Activated CD4-positive, CD25-positive, alpha-beta regulatory T cell (primary cell): Measurements from ENCODE around the gene ODF2.
"Not testable (repeated sequence)": the region's sequence is repeated elsewhere in the genome, so short reads cannot be mapped to it uniquely, and the experiment has no call there.

Experiments
- DNase-seq, 4 experiments: peaks; one replicate each; lab custom pipeline; 2025; lab: John Stamatoyannopoulos, UW

ODF2 gene

DNA sequence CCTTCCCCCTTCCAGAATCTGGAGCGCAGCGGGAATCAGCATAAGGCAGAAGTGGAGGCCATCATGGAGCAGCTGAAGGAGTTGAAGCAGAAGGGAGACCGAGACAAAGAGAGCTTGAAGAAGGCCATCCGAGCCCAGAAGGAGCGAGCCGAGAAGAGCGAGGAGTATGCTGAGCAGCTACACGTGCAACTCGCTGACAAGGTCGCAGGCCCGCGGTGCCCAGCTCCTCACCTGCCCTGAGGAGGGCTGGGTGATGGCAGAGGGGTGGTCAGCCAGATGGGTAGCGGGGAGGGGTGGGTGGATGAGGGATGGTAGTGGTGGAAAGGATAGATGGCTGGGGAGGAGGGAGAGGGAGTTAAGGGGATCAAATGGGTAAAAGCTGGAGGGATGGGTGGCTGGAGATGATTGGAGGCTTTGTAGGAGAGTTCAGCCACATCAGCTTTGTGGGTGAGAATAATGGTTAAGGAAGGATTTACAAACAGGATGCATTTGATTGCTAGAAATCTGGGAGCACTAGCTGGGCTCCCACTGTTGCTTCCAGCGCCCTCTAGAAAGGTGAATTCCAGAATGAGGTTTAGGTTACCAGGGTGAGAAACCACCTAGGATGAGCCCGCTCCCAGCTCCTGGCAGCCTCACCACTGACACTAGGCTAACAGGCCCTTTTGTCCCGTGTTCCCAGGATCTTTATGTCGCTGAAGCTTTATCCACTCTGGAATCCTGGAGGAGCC is 29.0 kb downstream of the ODF2 start:
- no peak for DNase-seq

DNA sequence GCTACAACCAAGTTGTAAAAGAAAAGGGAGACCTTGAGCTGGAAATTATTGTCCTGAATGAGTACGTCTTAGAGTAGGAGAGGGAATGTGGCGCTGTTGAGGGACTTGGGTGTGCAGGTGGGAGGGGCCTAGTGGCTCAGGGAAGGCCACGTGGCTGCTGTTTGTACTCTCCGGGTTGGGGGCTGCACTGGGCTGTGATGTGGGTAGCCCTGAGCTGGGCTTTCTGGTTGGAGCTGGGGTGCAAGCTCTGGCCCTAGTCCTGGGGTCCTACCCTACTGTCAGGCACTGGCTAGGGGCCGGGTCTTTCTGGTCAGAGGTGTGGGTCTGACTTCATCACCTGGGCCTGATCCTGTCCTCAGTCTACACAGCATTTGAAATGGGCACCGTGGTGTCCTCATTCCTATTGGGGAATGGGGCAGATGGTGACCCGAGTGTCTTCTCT is 29.6 kb downstream of the ODF2 start:
- no peak for DNase-seq

DNA sequence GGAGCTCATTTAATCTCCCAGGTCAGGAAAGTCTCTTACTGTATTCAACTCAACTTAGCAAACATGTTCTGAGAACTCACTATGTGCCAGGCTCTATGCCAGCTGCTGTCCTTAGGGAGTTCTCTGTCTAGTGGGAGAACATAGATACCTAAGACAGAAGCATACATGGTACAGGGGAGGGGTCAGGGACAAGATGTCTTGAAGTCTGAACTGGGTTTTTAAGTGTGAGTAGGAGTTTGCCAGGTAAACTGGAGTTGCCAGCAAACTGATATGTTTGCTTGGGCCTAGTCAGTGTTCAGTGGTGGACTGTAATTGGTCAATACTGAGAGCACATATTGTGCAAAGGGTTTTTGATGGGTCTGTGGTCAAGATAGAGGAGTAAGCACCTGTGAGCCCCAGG is 30.4 kb downstream of the ODF2 start:
- no peak for DNase-seq

DNA sequence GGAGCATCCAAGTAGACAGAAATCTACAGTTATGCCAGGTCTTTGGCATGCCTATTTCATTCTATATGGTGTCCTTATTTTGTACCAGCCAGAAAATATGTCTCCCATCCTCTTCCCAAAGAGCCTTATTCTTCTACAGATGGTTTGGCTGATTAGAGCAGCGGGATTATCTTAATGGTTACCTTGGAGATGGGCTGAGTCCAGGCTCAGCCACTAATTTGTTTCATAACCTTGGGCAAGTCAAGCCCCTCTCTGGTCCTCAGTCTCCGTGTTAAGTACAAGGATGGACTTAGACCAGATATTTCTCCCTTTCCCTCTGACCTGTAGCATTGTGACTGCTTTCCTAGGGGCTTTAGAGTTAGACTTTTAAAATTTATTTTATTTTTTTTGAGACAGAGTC is 37.6 kb downstream of the ODF2 start:
- DNase-seq = no peak

DNA sequence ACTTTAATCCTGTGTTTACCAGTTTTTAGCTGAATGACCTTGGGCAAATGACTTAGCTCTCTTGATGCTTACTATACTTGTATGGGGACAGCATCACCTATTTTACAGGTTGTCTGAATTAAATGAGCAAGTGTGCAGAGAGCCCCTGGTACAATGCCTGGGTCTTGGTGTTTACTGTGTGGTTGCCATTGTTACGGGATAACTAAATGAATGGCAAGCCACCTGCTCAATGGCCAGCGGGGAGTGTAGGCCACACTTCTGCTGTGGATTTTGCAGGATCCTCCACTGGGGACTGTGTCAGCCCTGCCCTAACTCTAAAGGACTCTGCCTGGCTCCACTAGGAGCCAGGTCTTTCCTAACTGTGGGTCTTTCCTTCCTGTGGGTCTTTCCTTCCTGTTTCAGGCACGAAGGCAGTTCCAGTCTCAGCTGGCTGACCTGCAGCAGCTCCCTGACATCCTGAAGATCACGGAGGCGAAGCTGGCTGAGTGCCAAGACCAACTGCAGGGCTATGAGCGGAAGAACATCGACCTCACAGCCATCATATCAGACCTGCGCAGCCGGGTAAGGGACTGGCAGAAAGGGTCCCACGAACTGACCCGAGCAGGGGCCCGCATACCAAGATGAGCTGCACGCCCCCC is 38.4 kb downstream of the ODF2 start:
- DNase-seq = no peak

DNA sequence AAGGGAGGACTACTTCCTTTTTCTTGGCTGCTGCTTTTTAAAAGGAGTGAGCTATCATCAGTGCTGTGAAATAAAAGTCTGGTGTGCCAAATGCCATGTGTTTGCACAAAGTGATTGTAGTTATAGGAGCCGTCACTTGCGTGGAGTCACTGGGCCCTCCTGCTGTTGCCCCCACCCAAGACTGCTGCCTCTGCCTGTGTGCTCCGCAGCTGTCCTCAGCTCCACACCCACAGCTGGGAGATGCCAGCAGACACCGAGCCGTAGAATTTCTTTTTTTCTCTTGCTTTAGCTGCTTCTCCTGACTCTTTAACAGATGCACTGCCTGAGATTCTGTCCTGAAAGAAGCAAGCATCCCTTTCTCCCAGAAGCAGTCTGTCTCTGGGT is 38.9 kb downstream of the ODF2 start:
- no peak for DNase-seq

DNA sequence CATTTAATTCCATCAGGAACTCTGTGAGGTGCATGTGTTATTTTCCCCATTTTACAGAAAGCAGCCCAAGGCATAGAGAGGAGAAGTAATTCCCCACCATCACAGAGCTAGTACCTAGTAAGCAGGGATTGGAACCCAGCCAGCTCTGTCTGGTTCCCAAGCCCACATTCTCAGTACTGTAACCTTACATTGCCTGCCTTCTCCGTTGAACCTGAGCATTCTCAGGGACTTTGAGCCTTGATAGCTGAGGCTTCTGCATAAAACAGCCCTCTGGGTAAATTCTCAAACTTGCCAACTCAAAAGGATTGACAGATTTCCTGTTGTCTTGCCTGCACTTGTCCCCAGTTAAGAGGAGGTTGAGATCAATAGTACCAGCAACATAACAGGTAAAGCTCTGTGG is 39.5 kb downstream of the ODF2 start:
- no peak for DNase-seq

DNA sequence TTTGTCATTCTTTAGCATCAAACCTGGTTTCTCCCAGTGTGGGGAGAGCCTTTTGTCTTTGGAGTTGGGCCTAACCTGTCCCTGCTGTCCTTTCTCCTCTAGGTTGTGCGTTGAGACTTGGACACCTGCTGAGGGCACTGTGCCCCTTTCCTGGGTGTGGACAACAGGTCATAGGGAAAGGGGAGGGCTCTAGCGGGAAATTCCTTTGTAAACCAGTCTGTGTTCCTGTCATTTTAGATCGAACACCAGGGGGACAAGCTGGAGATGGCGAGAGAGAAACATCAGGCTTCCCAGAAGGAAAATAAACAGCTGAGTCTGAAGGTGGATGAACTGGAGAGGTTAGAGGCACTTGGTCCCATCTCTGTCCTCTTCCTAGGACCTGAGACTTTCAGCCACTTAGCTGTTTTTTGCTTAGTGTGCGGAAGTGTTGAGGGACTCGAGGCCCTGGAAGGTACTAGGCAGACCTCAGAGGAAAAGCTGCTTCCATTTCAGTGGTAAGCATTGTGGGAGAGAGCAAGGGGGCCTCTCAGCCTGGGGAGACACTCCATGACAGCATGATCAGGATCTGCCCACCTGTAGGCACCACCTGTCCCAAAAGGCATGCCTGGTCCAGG is 40.1 kb downstream of the ODF2 start:
- no peak for DNase-seq

DNA sequence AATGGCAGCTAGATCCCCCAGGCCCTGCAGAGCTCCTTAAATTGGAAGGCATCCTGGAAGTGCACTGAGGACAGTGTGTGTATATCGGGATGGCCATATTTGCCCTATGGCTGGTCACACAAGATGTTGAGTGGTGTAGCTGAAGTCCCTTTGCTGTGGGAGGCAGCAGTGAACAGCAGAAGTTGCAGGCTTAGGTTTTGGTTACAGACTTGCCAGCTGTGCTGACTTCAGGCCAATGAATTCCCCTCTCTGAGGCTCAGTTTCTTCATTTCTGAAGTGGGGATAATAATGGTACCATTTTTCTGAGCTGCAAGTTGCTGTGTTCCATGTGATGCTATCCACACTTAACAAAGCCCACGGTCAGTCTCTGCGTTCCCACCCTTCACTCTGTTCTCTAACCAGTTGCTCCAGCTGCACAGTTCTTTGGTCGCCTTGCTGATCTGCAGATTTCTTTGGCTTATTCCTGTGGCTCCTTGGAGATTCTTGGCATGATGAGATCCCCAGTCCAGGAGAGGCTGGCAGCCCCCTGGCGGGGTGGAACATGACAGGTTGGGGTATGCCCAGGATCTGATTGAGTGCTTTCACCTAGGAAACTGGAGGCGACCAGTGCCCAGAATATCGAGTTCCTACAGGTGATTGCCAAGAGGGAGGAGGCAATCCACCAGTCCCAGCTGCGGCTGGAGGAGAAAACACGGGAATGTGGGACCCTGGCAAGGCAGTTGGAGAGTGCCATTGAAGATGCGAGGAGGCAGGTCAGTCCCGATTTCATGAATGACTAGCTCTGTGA is 42.2 kb downstream of the ODF2 start:
- DNase-seq = no peak

DNA sequence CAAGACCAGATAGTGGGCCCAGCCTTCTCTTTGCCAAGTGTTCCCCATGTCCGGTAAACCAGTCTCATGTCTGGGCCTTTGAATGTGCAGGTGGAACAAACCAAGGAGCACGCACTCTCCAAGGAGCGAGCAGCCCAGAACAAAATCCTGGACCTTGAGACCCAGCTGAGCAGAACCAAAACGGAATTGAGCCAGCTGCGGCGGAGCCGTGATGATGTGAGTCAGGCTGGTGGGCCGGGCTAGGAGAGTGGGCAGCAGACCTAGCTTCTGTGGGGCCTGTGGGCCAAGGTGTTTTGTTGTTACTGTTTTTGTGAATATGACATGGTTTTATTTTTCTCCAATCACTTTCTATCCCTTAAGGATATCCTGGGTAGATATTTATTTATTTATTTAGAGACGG is 43.1 kb downstream of the ODF2 start:
- no peak for DNase-seq

DNA sequence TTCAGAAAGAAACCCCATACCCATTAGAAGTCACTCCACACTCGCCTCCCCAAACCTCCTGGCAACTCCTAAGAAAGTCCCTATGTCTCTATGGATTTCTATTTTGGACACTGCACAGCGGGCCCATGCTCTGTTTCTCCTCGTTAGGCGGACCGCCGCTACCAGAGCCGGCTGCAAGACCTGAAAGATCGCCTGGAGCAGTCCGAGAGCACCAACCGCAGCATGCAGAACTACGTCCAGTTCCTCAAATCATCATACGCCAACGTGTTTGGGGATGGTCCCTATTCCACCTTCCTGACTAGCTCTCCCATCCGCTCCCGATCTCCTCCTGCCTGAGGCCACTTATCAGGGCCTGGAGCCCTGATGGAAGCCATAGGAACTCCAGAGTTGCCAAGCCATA is 44.1 kb downstream of the ODF2 start:
- DNase-seq = no peak

DNA sequence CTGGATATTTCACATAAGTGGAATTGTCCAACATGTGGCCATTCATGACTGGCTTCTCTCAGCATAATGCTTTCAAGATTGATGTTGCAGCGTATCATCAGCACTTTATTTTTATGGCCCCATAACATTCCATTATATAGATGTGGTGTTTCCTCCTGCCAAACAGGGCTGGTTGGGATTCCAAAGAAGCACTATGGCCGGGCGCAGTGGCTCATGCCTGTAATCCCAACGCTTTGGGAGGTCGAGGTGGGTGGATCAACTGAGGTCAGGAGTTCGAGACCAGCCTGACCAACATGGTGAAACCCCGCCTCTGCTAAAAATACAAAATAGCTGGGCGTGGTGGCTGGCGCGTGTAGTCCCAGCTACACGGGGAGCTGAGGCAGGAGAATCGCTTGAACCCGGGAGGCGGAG is 47.6 kb downstream of the ODF2 start:
- not testable (repeated sequence) for DNase-seq

DNA sequence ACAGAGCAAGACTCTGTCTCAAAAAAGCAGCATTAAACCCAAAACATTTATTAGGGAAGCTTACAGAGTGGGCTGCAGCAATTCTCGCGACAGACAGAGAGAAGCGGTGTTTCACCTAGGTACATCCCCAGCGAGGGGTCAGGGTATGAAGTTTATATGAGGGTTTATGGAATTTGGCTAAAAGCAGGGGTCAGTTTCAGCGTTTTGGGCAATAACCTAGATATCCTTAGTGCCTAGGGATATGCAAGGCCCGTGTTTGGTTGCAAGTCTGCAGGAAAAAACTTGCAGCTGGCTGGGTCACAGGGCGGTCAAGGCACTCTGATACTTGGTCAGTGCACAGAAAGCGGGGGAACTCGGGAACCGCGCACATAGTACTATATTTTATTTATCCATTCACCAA is 48.1 kb downstream of the ODF2 start:
- DNase-seq = no peak

DNA sequence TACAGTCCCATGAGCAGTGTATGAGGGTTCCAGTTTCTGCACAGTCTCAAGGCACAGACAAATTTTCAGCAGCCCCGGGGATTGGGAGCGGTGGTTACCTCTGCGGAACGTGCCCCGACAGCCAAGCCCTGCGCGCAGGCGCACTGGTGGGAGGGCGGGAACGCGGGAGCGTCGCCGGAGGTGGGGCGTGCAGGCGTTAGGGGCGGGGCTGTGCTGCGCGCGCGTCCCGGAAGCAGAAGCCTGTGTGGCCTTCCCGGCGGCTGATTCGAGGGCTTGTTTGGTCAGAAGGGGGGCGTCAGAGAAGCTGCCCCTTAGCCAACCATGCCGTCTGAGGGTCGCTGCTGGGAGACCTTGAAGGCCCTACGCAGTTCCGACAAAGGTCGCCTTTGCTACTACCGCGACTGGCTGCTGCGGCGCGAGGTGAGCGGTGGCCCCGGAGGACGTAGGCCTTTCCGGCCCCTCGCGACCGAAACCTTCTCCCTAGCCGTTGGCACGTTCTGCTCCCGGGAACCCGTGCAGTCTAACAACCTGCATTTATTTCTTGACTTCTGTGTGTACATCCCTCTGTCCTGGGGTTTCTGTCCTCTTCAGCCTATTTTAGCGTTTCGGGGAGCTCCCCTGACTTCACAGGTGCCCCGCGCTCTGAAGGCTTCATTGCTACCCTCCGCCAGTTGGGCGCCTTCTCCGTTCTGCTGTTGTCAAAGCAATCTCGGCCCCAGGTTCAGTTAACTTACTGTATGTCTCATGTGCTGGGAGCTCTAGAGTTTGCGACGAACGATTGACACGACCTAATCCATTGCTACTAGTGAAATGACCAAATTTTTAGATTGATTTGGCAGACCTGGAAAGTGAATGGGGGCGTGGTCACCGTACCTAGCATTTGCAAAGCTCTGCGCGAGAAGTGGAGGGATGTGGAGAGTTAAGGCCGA is 48.9 kb downstream of the ODF2 start, which contains the start of gene GLE1:
Gene GLE1, plus strand, starts transcription at position 235 of the 929 bp plus-strand sequence. Its CDS starts 87 bp downstream, at position 322.
- peak; percentile 95 to 97 (median 96) for DNase-seq

DNA sequence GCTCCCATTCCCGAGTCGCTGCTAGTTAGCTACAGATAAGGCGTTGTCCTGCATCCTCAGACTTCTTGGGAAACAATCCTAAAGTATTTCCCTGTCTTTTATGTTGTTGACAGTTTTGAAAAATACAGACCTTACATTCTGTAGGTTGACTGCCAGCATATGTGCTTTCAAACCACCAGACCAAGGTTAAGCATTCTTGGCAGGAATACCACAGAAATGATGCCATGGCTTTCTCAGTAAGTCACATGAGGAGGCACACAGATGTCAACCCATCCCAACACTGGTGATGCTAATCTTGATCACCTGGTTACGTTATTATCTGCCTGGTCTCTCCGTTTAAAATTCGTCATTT is 49.6 kb downstream of the ODF2 start:
- no peak for DNase-seq

DNA sequence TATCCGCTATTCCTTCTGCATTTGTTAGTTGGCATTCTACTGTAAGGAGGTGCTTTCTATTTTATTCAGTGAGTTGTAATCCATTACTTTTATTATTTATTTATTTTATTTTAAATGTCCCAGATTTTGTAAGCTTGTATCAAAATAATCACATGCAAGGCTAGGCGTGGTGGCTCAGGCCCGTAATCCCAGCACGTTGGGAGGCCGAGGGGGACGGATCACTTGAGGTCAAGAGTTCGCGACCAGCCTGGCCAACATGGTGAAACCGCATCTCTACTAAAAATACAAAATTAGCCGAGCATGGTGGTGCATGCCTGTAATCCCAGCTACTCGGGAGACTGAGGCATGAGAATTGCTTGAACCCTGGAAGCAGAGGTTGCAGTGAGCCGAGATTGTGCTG is 50.1 kb downstream of the ODF2 start:
- DNase-seq = not testable (repeated sequence)

DNA sequence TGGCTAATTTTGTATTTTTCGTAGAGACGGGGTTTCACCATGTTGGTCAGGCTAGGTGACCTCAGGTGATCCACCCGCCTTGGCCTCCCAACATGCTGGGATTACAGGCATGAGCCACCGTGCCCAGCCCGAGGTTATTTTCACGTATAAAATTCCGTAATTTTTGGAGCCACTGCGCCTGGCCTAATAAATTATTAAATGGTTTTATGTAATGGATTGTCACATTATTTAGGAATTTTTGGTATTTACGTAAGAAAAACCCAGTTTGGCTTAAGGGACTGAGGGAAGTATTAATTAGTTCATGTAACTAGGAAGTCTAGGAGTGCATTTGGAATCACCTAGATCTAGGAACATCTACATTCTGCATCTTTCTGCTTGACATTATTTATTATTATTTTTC is 57.0 kb downstream of the ODF2 start:
- no peak for DNase-seq

DNA sequence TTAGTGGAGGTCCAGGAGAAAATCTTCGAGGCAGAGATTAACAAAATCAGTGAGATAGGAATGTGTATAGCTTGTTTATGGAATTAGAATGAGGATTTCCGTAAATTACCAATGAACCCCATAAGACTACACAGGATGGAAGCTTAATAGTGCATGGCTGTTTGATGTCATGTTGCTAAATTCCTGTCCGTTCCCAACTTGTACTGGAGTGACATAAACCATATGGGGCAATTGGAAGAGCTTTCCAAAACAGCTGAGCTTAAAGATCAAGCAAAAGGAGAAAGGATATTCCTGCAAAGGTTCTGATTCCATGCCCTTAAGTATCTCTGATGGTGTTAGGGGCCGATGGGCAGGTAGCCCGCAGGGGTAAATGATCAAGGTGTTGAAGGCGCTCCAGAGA is 66.2 kb downstream of the ODF2 start:
- DNase-seq = no peak

DNA sequence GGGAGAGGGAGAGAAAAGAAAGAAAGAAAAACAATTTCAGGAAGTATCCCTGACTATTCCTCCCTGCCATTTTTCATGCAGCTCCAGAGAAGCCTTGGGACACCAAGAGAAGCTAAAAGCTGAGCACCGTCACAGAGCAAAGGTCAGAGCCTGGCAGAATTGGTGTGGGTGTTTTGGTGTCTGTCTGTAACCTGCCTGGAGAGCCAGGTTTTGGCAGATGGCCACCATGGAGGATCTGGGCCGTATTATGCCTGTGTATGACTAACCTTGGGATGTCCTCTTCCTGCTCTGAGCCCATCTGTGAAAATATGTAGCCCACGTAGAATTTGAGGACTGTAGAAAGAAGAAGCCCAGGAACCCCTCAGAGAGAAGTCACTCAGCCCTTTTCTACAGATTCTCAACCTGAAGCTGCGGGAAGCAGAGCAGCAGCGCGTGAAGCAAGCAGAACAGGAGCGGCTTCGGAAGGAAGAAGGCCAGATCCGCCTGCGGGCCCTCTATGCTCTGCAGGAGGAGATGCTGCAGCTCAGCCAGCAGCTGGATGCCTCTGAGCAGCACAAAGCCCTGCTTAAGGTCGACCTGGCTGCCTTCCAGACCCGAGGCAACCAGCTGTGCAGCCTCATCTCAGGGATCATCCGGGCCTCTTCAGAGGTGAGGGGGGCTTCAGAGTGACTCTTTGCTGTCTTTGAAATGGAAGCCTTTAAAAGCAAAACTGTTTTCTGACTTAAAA is 67.6 kb downstream of the ODF2 start:
- DNase-seq = no peak

DNA sequence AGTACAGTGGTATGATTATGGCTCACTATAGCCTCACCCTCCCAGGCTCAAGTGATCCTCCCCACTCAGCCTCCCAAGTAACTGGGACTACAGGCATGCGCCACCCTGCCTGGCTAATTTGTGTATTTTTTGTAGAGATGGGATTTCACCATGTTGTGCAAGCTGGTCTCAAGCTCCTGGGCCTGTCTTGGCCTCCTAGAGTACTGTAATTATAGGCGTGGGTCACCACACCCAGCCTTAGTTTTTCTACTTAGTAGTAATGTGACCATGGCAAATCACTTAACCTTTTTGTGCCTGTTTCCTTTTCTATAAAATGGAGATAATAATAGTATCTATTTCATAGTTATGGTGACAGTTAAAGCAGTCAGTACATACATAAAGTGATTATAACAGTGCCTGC is 70.9 kb downstream of the ODF2 start:
- DNase-seq = no peak
